Measurements from ENCODE around the gene HJURP.

DNA sequence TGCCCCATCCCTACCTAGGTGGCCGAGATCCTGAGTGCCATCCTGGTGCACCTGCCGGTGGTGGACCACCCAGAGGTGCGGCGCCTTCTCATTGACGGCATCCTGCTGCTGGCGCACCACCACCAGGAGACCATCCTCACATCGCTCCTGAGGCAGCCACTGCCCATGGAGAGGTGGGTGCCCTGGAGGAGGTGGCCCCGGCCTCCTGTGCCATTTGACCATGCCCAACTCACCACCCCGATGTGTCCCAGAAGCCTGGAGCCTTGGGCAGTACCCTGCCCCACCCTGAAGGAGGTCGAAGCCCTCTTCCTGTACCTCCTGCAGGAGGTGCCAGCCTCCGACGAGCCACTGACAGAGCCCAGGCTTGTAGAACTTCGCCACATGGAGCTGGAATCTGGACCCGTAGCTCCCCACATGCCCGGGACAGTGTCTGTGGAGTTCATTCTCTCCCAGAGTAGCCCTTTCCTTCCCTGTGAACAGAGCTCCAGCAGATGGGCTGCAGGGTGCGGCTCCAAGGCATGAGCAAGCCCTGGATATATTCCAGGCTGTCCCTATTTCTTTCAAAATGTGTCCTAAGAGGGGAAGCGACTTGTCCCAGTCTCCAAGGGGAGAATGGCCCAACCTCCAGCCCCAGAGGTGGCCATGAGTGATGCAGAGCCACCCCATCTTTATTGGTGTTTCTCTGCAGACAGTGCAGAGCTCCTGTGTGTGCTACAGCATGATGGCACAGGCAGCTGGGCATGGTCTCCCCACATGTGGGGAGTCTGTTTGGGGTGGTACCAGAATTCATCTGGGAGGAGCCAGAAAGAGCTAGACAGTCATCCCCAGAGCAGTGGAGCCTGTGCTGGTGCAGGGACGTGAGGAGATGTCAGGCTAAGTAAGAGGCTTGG lies 34.2 kb downstream of the HJURP start:
- TF ChIP-seq, protein P1, sequence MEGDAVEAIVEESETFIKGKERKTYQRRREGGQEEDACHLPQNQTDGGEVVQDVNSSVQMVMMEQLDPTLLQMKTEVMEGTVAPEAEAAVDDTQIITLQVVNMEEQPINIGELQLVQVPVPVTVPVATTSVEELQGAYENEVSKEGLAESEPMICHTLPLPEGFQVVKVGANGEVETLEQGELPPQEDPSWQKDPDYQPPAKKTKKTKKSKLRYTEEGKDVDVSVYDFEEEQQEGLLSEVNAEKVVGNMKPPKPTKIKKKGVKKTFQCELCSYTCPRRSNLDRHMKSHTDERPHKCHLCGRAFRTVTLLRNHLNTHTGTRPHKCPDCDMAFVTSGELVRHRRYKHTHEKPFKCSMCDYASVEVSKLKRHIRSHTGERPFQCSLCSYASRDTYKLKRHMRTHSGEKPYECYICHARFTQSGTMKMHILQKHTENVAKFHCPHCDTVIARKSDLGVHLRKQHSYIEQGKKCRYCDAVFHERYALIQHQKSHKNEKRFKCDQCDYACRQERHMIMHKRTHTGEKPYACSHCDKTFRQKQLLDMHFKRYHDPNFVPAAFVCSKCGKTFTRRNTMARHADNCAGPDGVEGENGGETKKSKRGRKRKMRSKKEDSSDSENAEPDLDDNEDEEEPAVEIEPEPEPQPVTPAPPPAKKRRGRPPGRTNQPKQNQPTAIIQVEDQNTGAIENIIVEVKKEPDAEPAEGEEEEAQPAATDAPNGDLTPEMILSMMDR (IDR thresholded peaks at IDR 0.05), result no peak
- no peak for TF ChIP-seq POLR2A (IDR thresholded peaks at IDR 0.05)
